Right atrium auricular region (tissue), 2 donors: ENCODE data around the gene QSOX2. TPM values are rescaled to one million over a fixed set of nuclear protein-coding genes. Genes with fewer than 3 reads are reported as not detected.

Experiments used
- DNase-seq: peaks from one replicate; pipeline ENCODE4 v3.0.0-alpha.2; 2019; ENCODE audit warnings: low spot score
- H3K27ac ChIP-seq, 2 donors: fragments of 200-600 bp; sonication (generic); 1 replicate in 1 of 2; 2 replicates in 1 of 2; pipeline ENCODE4 v1.5.1; 2016 to 2019
- H3K27me3 ChIP-seq, 2 donors: fragments of 200-600 bp; sonication (generic); one replicate each; pipeline versions ENCODE4 v1.5.1 to v1.6.0; 2017 to 2019
- H3K36me3 ChIP-seq: fragments of 200-600 bp; sonication (generic); one replicate; pipeline ENCODE4 v1.5.1; 2016
- H3K4me1 ChIP-seq, 2 donors: fragments of 200-600 bp; sonication (generic); one replicate each; pipeline versions ENCODE4 v1.5.1 to v1.6.0; 2017 to 2019
- H3K4me3 ChIP-seq, 2 donors: fragments of 200-600 bp; sonication (generic); 1 replicate in 1 of 2; 2 replicates in 1 of 2; pipeline ENCODE4 v1.5.1; 2017 to 2019; ENCODE audit warnings: mild to moderate bottlenecking in 1 of 2, moderate library complexity in 1 of 2
- H3K9me3 ChIP-seq, 2 donors: fragments of 200-600 bp; sonication (generic); one replicate each; pipeline ENCODE4 v1.5.1; 2019
- CTCF ChIP-seq, 2 donors: fragments of 200-600 bp; sonication (generic); IDR thresholded peaks; one replicate each; pipeline ENCODE4 v1.5.1; 2019; ENCODE audit warnings: antibody characterized with exemption in 2 of 2
- total RNA-seq, 2 donors: library from RNA; depleted of rRNA; stranded (reverse); fragments of >200 nt; gene quantifications; one replicate each; pipeline ENCODE4 v1.1.0, GENCODE V29; 2016

The QSOX2 gene
- total RNA-seq, 2 donors from 2014 or later = 3.2 to 6.3 TPM

- no peak for DNase-seq
- no peak for TF ChIP-seq CTCF (IDR thresholded peaks at IDR 0.05)
- Histone ChIP-seq H3K27ac (no peak overlapping the region), H3K4me3 (no peak overlapping the region), H3K27me3 (no peaks in the 10 kb centered on the region), H3K4me1 (peaks cover 0 to 7% of the 10 kb centered on the region in 2 donors), H3K9me3 (no peaks in the 10 kb centered on the region), H3K36me3 (no peaks in the 10 kb centered on the region)
These were observed 19.1 kb upstream of the QSOX2 start for GRCh38 chr9:136264441-136265405.

GRCh38 chr9:136264031-136264430, 18.4 kb upstream of the QSOX2 start:
- Histone ChIP-seq H3K9me3 (no peaks in the 10 kb centered on the region), H3K27me3 (no peaks in the 10 kb centered on the region), H3K4me1 (peaks cover 0 to 7% of the 10 kb centered on the region in 2 donors), H3K27ac (no peak overlapping the region), H3K36me3 (no peaks in the 10 kb centered on the region), H3K4me3 (no peak overlapping the region)
- DNase-seq = no peak
- TF ChIP-seq CTCF (IDR thresholded peaks at IDR 0.05) = no peak

DNA sequence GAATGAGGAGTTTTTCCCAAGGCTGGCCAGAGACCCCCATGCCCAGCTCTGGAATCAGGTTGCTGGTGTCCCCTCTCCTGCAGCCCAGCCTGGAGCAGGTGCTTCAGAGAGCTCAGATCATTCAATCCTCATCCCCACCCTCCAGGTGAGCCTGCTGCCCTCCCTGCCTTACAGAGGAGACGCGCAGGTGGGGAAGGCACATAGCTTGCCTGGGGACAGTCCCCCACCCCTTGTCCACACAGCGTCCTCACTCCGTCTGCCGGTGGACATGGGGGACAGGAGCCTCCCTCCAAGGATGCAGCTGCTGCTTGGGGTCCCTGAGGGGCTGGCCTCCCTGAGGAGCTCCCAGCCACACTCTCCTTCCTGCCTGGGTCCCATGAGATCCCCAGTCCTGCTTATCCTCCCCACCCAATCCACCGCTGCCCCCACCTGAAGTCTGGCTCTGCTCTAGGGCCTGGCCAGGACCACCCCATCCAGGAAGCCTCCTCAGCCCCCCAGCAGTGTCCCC, 17.1 kb upstream of the QSOX2 start:
- no peak overlapping the region for H3K27ac ChIP-seq
- H3K36me3 ChIP-seq = no peaks in the 10 kb centered on the region
- no peaks in the 10 kb centered on the region for H3K27me3 ChIP-seq
- no peak for DNase-seq
- H3K4me3 ChIP-seq = no peak overlapping the region
- no peak for TF ChIP-seq CTCF (IDR thresholded peaks at IDR 0.05)
- no peaks in the 10 kb centered on the region for H3K9me3 ChIP-seq
- peaks cover 0 to 5% of the 10 kb centered on the region in 2 donors for H3K4me1 ChIP-seq

GRCh38 chr9:136261686-136262430, 16.2 kb upstream of the QSOX2 start:
- no peak for DNase-seq
- Histone ChIP-seq H3K27me3 (no peaks in the 10 kb centered on the region), H3K9me3 (no peaks in the 10 kb centered on the region), H3K36me3 (no peaks in the 10 kb centered on the region), H3K27ac (no peak overlapping the region), H3K4me3 (no peak overlapping the region), H3K4me1 (no peaks in the 10 kb centered on the region)
- TF ChIP-seq CTCF (IDR thresholded peaks at IDR 0.05) = no peak

DNA sequence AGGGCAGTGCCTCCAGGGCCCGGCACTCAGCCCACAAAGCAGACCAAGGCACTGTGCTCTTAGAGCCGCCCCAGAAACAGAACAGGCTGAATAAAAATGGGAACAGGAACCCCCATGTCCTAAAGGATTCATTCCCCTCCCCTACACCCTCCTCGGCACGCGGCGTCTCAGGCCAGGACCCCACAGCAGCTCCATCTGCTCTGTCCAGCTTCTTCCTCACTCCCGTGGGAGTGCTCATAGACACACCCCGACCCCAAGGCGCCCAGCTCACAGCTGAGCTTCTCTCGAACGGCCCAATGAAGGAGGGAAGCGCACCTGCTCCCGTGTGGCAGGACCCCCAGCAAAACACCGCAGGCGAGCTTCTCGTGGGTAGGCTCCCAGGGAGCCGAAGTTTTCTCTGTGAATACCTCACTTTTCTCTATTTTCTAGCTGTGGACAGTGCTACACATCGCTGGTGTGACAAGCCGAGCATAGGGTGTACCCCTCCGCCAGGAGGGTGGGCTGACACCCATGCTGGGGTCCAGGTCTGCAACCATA, 15.4 kb upstream of the QSOX2 start:
- Histone ChIP-seq H3K27ac (no peak overlapping the region), H3K27me3 (no peaks in the 10 kb centered on the region), H3K4me3 (no peak overlapping the region), H3K9me3 (no peaks in the 10 kb centered on the region), H3K36me3 (no peaks in the 10 kb centered on the region), H3K4me1 (no peaks in the 10 kb centered on the region)
- no peak for TF ChIP-seq CTCF (IDR thresholded peaks at IDR 0.05)
- DNase-seq = no peak
